SW480 (cell line): ENCODE results near the gene LTV1.
"Not testable (repeated sequence)": the region's sequence is repeated elsewhere in the genome, so short reads cannot be mapped to it uniquely, and the experiment has no call there.

Experiments used
- DNase-seq: peaks from one replicate; pipeline ENCODE4 v3.0.0-alpha.2; 2016; ENCODE audit warnings: low spot score

The LTV1 gene

GRCh38 chr6:143842902-143843676, at the start of gene LTV1:
LTV1 (plus strand) TSS chr6:143843338; CDS start chr6:143843478, 140 bp downstream.
- DNase-seq = peak; percentile 92

- DNase-seq = not testable (repeated sequence)
Measured at GRCh38 chr6:143796551-143796950, 46.6 kb upstream of the LTV1 start.

GRCh38 chr6:143798487-143798886, 44.7 kb upstream of the LTV1 start:
- not testable (repeated sequence) for DNase-seq

GRCh38 chr6:143802833-143803565, 40.1 kb upstream of the LTV1 start:
- DNase-seq = no peak

GRCh38 chr6:143803769-143804568, 39.2 kb upstream of the LTV1 start:
- DNase-seq = no peak

GRCh38 chr6:143804835-143805239, 38.3 kb upstream of the LTV1 start:
- no peak for DNase-seq

GRCh38 chr6:143806282-143807102, 36.6 kb upstream of the LTV1 start:
- DNase-seq = no peak

GRCh38 chr6:143807103-143807772, 35.9 kb upstream of the LTV1 start:
- no peak for DNase-seq

- no peak for DNase-seq
Measured at GRCh38 chr6:143810745-143811144, 32.4 kb upstream of the LTV1 start.

GRCh38 chr6:143811501-143812157, 31.5 kb upstream of the LTV1 start:
- DNase-seq = no peak

- no peak for DNase-seq
Measured at GRCh38 chr6:143817621-143818020, 25.5 kb upstream of the LTV1 start.

- DNase-seq = no peak
Measured at GRCh38 chr6:143821359-143821758, 21.8 kb upstream of the LTV1 start.

GRCh38 chr6:143822584-143823024, 20.5 kb upstream of the LTV1 start:
- no peak for DNase-seq

GRCh38 chr6:143823548-143823947, 19.6 kb upstream of the LTV1 start:
- DNase-seq = peak; percentile 28

- DNase-seq = no peak
Measured at GRCh38 chr6:143828572-143828971, 14.6 kb upstream of the LTV1 start.

GRCh38 chr6:143836150-143836549, 7.0 kb upstream of the LTV1 start:
- no peak for DNase-seq

- peak; percentile 39 for DNase-seq
Measured at GRCh38 chr6:143838395-143838794, 4.7 kb upstream of the LTV1 start.

- no peak for DNase-seq
Measured at GRCh38 chr6:143839196-143839595, 3.9 kb upstream of the LTV1 start.

GRCh38 chr6:143840595-143841265, 2.4 kb upstream of the LTV1 start:
- DNase-seq = no peak

GRCh38 chr6:143842461-143842901, 657 bp upstream of the LTV1 start:
- peak; percentile 31 for DNase-seq
